Thymus (tissue), 11 donors: ENCODE data around the gene PPFIA1. TPM values are rescaled to one million over a fixed set of nuclear protein-coding genes. Genes with fewer than 3 reads are reported as not detected.
A peak's percentile ranks its signal among the peaks of the same experiment; 100 is the strongest.

Experiments used
- DNase-seq, 9 donors: peaks; one replicate each; pipeline ENCODE4 v3.0.0-alpha.2; 2013; ENCODE audit warnings: low spot score in 9 of 9, low read depth in 6 of 9, missing footprints in 1 of 9
- H3K27ac ChIP-seq, 2 donors: one replicate each; pipeline ENCODE4 v1.5.1; 2013; ENCODE audit warnings: control low read depth in 1 of 2, low read depth in 1 of 2, low read length in 1 of 2, mild to moderate bottlenecking in 1 of 2, moderate library complexity in 1 of 2
- H3K27me3 ChIP-seq, 2 donors: one replicate each; pipeline ENCODE4 v1.5.1; 2013; ENCODE audit warnings: low read length in 1 of 2; ENCODE audit not compliant: control insufficient read depth in 2 of 2, insufficient read depth in 1 of 2
- H3K36me3 ChIP-seq, 2 donors: one replicate each; pipeline ENCODE4 v1.5.1; 2013; ENCODE audit warnings: low read length in 1 of 2, mild to moderate bottlenecking in 1 of 2, moderate library complexity in 1 of 2; ENCODE audit not compliant: control insufficient read depth in 2 of 2, insufficient read depth in 2 of 2
- H3K4me1 ChIP-seq, 2 donors: one replicate each; pipeline ENCODE4 v1.5.1; 2013; ENCODE audit warnings: low read length in 2 of 2; ENCODE audit not compliant: control insufficient read depth in 2 of 2, insufficient read depth in 2 of 2
- H3K4me3 ChIP-seq, 2 donors: one replicate each; pipeline ENCODE4 v1.5.1; 2013; ENCODE audit warnings: low read length in 2 of 2, control low read depth in 1 of 2, mild to moderate bottlenecking in 1 of 2
- H3K9me3 ChIP-seq, 2 donors: one replicate each; pipeline ENCODE4 v1.5.1; 2013; ENCODE audit warnings: low read length in 1 of 2, mild to moderate bottlenecking in 1 of 2; ENCODE audit not compliant: control insufficient read depth in 2 of 2, insufficient read depth in 1 of 2
- WGBS: extraction: QIAGEN DNeasy Blood & Tissue Kit; methylation state at CpG from one replicate; pipeline ENCODE4 v1.1.7; 2013; 5-methylcytosine and 5-hydroxymethylcytosine counted together
- polyA plus RNA-seq: library from polyadenylated mRNA; stranded (reverse); fragments of 200-250 nt; gene quantifications from one replicate; pipeline ENCODE4 v1.2.3, GENCODE V29; 2013
- total RNA-seq: library from RNA; stranded (reverse); fragments of 120-200 nt; gene quantifications from one replicate; pipeline ENCODE4 v1.2.4, GENCODE V29; 2013
- donor health status: healthy.

PPFIA1 gene
- total and polyA plus RNA-seq, 2 donors = 22.0 to 23.3 TPM

GRCh38 chr11:70311616-70312015, 41.1 kb downstream of the PPFIA1 start:
- H3K27ac ChIP-seq = no peak overlapping the region
- H3K4me3 ChIP-seq = no peak overlapping the region
- H3K27me3 ChIP-seq = no peaks in the 10 kb centered on the region
- peaks cover 4 to 6% of the 10 kb centered on the region in 2 donors for H3K36me3 ChIP-seq
- no peaks in the 10 kb centered on the region for H3K4me1 ChIP-seq
- DNase-seq = no peak
- no peaks in the 10 kb centered on the region for H3K9me3 ChIP-seq
- WGBS = 97% methylated on average over 4 of the region's 4 CpGs

- H3K9me3 ChIP-seq = no peaks in the 10 kb centered on the region
- no peak overlapping the region for H3K4me3 ChIP-seq
- H3K27ac ChIP-seq = no peak overlapping the region
- H3K4me1 ChIP-seq = no peaks in the 10 kb centered on the region
- H3K27me3 ChIP-seq = no peaks in the 10 kb centered on the region
- WGBS = 97% methylated on average over 20 of the region's 20 CpGs
- DNase-seq = no peak
- H3K36me3 ChIP-seq = peaks cover 4 to 6% of the 10 kb centered on the region in 2 donors
Observed at GRCh38 chr11:70312401-70313357, 42.2 kb downstream of the PPFIA1 start.

DNA sequence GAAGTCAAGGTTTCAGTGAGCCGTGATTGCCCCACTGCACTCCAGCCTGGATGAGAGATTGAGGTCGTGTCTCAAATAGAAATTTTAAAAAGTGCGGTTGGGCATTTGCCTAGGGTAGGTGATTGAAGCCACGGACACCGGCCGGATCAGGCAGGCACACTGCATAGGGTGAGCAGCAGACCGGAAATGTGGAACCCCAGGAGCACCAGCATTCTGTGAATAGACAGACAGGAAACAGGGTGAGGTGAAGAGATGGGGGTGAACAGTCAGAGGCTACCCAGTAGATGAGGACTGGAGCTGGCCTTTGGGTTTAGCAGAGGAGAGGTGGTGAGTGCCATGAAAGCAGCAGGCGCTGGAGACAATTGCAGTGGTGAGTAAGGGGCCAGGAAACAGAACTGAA, 43.5 kb downstream of the PPFIA1 start:
- no peaks in the 10 kb centered on the region for H3K27me3 ChIP-seq
- H3K36me3 ChIP-seq = peaks cover 7 to 13% of the 10 kb centered on the region in 2 donors
- no peak for DNase-seq
- 79% methylated on average over 8 of the region's 8 CpGs for WGBS
- no peak overlapping the region for H3K27ac ChIP-seq
- no peak overlapping the region for H3K4me3 ChIP-seq
- no peaks in the 10 kb centered on the region for H3K9me3 ChIP-seq
- H3K4me1 ChIP-seq = no peaks in the 10 kb centered on the region

DNA sequence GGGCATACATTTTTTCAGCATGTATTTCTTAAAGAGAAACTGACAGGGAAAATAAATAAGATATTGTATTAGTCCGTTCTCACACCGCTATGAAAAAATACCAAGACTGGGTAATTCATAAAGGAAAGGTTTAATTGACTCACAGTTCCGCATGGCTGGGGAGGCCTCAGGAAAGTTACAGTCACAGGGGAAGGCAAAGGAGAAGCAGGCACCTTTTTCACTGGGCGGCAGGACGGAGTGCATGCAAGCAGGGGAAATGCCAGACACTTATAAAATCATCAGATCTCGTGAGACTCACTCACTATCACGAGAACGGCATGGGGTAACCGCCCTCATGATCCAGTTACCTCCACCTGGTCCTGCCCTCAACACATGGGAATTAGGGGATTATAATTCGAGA, 44.2 kb downstream of the PPFIA1 start:
- Histone ChIP-seq H3K27me3 (no peaks in the 10 kb centered on the region), H3K4me3 (no peak overlapping the region), H3K4me1 (no peaks in the 10 kb centered on the region), H3K9me3 (no peaks in the 10 kb centered on the region), H3K27ac (no peak overlapping the region), H3K36me3 (peaks cover 7 to 16% of the 10 kb centered on the region in 2 donors)
- no peak for DNase-seq
- WGBS = 89% methylated on average over 10 of the region's 10 CpGs

DNA sequence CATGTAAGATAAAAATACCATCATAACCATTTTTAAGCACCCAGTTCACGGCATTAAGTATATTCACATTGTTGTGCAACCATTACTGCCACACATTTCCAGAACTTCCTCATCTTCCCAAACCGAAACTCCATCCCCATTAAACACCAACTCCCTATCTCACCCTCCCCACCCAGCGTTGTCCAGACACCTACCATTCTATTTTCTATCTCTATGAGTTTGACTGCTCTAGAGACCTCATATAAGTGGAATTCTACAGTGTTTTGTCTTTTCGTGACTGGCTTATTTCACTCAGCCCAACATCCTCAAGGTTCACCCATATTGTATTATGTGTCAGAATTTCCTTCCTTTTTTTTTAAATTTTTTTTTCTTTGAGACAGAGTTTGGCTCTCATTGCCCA, 45.2 kb downstream of the PPFIA1 start:
- WGBS = 74% methylated on average over 4 of the region's 4 CpGs
- Histone ChIP-seq H3K4me1 (no peaks in the 10 kb centered on the region), H3K27me3 (no peaks in the 10 kb centered on the region), H3K4me3 (no peak overlapping the region), H3K27ac (no peak overlapping the region), H3K36me3 (peaks cover 10 to 20% of the 10 kb centered on the region in 2 donors), H3K9me3 (no peaks in the 10 kb centered on the region)
- no peak for DNase-seq

- Histone ChIP-seq H3K27ac (no peak overlapping the region), H3K27me3 (no peaks in the 10 kb centered on the region), H3K36me3 (peaks cover 11 to 23% of the 10 kb centered on the region in 2 donors), H3K9me3 (no peaks in the 10 kb centered on the region), H3K4me1 (no peaks in the 10 kb centered on the region), H3K4me3 (no peak overlapping the region)
- WGBS = 97% methylated on average over 14 of the region's 14 CpGs
- no peak for DNase-seq
Observed at GRCh38 chr11:70317581-70318305, 47.3 kb downstream of the PPFIA1 start.

DNA sequence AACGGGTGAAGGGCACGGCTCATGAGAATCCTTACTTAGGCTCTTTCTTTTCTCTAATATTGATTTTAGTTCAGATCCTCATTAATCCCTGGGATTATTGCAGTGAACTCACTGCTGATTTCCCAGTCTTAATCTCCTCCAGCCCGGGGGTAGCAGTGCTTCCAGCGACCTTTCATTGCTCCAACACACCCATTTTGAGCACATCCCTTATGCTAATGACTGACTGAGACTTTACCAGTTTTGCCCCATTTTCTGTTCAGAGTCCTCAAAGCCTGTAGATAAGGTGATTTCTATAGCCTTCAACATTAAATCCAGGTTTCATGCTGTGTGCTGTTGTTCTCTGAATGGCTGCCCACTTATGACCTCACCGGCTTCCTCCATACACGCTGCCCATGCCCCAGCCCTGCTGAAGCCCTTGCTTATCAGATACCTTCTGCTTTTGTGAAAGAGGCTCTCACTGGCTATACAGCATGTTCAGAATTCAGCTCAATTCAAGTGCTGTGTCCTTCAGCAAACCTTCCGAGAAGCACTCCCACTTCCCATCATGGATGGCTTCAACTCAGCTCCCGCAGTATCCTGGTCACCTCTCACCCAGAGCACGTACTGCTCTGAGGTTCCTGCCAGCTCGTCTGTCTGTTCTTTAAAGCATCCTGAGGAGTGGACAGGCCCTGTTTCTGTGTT, 49.0 kb downstream of the PPFIA1 start:
- Histone ChIP-seq H3K36me3 (peaks cover 11 to 20% of the 10 kb centered on the region in 2 donors), H3K27me3 (no peaks in the 10 kb centered on the region), H3K4me1 (peaks cover 0 to 3% of the 10 kb centered on the region in 2 donors), H3K4me3 (no peak overlapping the region), H3K9me3 (no peaks in the 10 kb centered on the region), H3K27ac (no peak overlapping the region)
- no peak for DNase-seq
- 93% methylated on average over 10 of the region's 10 CpGs for WGBS

DNA sequence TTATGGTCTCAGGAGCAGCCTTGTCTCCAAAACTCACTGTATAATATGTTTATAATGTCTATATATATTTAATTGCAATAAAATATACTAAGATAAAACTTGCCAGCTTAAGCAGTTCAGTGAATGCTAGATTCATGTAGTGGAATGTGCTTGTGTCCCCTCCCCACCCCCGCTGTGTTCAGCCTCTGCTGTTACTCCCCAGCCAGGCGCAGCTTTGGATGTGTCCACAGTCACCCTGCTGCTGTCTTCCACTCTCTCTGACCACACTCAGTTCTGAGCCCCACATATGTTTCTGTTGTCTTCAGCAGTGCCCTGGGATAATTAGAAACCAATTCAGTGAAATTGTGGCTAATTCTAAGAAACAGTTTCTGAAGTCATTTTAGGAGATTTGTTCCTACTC, 52.2 kb downstream of the PPFIA1 start:
- H3K4me3 ChIP-seq = no peak overlapping the region
- DNase-seq = no peak
- peaks cover 31 to 34% of the 10 kb centered on the region in 2 donors for H3K36me3 ChIP-seq
- WGBS = 97% methylated on average over 2 of the region's 2 CpGs
- H3K9me3 ChIP-seq = no peaks in the 10 kb centered on the region
- H3K27ac ChIP-seq = peak overlapping the region in 1 of 2 donors; percentile 11
- peaks cover 0 to 3% of the 10 kb centered on the region in 2 donors for H3K4me1 ChIP-seq
- H3K27me3 ChIP-seq = no peaks in the 10 kb centered on the region
